Hindlimb muscle (tissue), 1 donor: ENCODE measurements around the gene CHRNB4. TPM values are rescaled to one million over a fixed set of nuclear protein-coding genes. Genes with fewer than 3 reads are reported as not detected.

Source experiments
- DNase-seq: peaks from one replicate; pipeline ENCODE4 v3.0.0-alpha.2; 2013
- polyA plus RNA-seq: library from polyadenylated mRNA; unstranded; fragments of 120-200 nt; gene quantifications from one replicate; pipeline ENCODE4 v1.2.1, GENCODE V29; 2013; ENCODE audit not compliant: insufficient read length

Gene CHRNB4
- polyA plus RNA-seq, 1 donor: 0.30 TPM

DNA sequence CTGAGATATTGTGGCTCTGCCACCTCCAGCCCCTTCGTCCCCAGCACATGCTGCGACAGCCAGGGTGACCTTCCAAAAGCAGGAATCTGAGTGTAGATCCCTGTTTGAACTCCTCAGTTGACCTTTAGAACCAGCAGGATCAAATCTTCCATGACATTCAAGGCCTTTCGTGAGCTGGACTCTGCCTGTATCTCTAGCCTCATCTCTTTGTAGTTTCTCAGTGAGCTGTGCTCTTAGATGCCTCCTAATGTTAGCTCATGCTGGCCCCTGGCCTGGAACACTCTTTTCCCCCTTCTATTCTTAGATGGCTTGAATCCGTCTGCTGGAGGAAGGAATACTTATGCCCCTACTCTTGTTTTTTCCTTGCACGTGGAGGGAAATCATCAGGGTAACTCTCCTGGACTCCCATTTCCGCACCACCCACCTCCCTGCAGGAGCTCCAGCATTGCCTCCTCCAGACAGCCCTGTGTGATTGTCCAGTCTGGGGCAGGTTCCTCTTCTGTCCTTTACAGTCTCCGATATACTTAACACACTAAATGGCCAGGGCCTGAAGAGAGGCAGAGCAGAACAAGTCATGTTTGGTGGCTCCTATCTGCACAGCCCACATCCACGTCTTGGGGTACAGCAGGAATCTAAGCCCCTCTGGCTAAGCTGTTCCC is 26.7 kb upstream of the CHRNB4 start:
- no peak for DNase-seq

- DNase-seq: no peak
Measured at GRCh38 chr15:78666010-78666409, 25.0 kb upstream of the CHRNB4 start.

- no peak for DNase-seq
Measured at GRCh38 chr15:78663703-78664102, 22.7 kb upstream of the CHRNB4 start.

DNA sequence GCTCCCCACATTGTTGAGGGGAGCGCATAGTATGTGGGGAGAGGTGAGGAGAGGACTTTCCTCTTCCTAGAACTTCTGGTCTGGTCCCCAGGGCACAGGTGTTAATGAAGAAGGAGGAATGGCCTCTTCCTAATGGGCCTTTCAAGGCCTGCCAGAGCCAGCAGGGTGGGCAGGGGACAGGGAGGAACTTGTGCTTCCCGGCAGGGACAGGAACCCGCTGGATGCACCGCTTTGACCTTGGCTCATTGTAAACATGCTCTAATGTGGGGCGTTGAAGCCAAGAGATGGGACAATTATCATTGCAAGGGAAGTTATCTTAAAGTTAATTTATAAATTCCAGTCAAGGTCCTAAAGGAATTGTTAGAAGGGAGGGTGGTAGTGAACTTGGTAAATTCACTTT is 21.0 kb upstream of the CHRNB4 start:
- DNase-seq: no peak

- no peak for DNase-seq
Measured at GRCh38 chr15:78661001-78661400, 20.0 kb upstream of the CHRNB4 start.

GRCh38 chr15:78660584-78660983 is 19.6 kb upstream of the CHRNB4 start:
- DNase-seq: no peak

GRCh38 chr15:78658823-78659222 is 17.8 kb upstream of the CHRNB4 start:
- no peak for DNase-seq

DNA sequence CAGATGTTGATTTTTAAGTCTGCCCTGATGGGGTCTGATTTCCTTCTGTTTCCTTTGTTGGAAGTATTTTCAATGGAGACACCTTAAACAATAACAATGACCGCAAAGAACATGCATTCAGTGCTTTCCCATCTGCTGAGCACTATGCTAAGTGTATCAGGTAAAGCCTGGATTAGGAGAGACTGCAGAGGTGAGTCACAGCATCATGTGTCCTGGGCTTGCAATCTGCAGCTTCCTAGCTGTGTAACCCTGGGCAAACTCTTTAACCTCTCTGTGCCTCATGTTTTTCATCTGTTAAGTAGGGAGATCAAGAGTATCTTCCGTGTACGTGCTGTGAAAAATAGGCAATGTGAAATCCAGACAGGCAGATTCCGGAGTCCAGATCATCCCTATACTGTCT is 13.3 kb upstream of the CHRNB4 start:
- DNase-seq: no peak

GRCh38 chr15:78651930-78652615 is 11.1 kb upstream of the CHRNB4 start:
- DNase-seq: no peak

DNA sequence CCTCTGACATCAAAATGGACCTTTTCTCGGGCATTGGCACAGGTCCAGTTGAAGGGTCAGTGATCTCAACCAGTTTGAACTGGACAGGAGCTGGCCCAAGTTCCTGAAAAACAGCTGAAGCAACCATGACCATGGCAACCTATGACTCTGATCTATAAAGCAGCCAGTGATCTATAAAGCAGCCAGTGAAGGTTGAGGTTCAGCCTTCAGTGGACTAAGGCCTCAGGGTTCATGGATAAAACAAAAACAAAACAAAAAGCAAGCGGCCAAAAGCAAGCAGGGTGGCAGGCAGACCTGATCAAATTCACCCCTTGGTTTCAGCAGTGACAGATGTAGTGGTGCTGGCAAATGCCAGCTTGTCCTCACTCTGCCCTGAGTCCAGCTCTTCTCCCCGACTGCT is 10.0 kb upstream of the CHRNB4 start:
- no peak for DNase-seq

GRCh38 chr15:78650022-78650421 is 9.0 kb upstream of the CHRNB4 start:
- DNase-seq: peak; percentile 23

- DNase-seq: no peak
Measured at GRCh38 chr15:78645009-78645408, 4.0 kb upstream of the CHRNB4 start.

DNA sequence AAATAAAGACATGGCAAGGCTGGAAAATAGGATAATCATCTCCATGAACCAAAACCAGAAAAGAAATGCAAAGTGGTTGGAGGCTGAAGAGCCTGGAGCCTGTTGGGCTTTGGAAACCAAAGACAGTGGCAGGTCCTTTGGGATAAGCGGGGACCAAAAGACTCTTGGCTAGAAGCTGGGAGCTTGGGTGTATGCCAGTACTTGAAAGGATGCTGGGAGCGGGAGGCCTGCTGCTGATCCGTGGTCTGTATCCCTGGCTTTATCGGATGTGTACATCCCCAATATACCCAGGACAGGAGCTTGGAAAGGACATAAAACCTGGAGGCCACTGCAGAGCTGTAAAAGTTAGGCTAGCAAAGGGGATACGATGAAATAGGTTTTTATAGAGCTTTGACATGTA is 1.3 kb upstream of the CHRNB4 start:
- no peak for DNase-seq

GRCh38 chr15:78641749-78642275 is 802 bp upstream of the CHRNB4 start:
- no peak for DNase-seq

DNA sequence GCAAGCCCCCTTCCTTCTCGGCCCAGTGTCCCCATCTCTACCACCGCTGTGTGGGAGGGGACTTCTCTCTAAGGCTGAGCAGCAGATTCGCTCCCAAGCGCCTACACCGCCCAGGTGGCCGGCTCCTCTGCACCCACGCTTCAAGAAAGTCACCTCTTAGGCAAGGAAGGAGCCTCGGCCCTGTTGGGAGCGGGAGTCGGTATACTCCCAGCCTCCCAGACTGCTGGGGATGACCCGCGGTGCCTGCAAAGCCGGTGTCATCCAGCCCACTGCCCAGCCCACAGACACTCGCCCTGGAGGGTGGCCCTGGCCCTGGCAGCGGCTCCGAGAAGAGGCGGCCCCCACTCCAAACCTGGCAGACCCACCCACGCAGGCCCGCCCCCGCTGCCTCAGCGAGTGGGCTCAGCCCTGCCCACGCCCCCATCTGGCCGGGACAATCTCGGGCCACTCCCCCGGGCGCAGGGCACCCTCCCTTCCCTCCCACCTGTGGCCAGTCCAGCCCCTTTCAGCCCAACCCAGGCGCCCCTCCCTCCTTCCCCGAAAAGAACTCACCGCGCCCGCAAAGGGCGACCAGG is 396 bp downstream of the CHRNB4 start:
- no peak for DNase-seq

- peak; percentile 43 for DNase-seq
Measured at GRCh38 chr15:78638658-78639314, 2.2 kb downstream of the CHRNB4 start.

- DNase-seq: no peak
Measured at GRCh38 chr15:78637776-78638435, 3.1 kb downstream of the CHRNB4 start.

DNA sequence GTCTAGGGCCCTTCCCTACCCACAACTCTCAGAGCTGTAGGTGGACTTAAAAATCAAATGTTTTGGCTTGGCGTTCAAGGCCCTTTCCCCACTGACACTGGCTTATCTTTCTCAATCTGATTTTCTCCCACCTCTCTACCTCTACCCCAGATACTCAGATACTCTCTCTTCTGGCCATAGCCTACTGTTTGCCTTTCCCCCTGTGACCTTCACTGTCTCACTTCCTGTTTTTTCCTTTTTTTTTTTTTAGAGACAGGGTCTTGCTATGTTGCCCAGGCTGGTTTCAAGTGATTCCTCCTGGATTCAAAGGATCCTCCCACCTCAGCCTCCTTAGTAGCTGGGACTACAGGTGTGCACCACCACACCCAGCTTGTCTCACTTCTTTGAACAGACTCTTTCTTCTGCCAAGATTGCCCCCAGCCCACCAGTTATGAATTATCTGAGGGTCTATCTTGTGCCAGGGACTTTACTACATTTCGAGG is 4.6 kb downstream of the CHRNB4 start:
- no peak for DNase-seq

- no peak for DNase-seq
Measured at GRCh38 chr15:78635346-78635745, 5.7 kb downstream of the CHRNB4 start.

- no peak for DNase-seq
Measured at GRCh38 chr15:78634210-78635145, 6.5 kb downstream of the CHRNB4 start.

- no peak for DNase-seq
Measured at GRCh38 chr15:78633348-78633747, 7.7 kb downstream of the CHRNB4 start.
